SIG-M5 treated with dmso at 0.1 percent for 504 hours (cell line): Measurements from ENCODE around the gene MEIS2.
A peak's percentile ranks its signal among the peaks of the same experiment; 100 is the strongest.

ENCODE experiments used
- DNase-seq: peaks from one replicate; lab custom pipeline; 2025; ENCODE audit not compliant: unreplicated experiment; lab: John Stamatoyannopoulos, UW

MEIS2 gene

GRCh38 chr15:37098468-37099318, 1.7 kb downstream of the MEIS2 start:
- peak; percentile 34 for DNase-seq

GRCh38 chr15:37097144-37097919, 3.0 kb downstream of the MEIS2 start:
- no peak for DNase-seq

GRCh38 chr15:37096558-37097143, 3.7 kb downstream of the MEIS2 start:
- no peak for DNase-seq

GRCh38 chr15:37095770-37096557, 4.4 kb downstream of the MEIS2 start:
- no peak for DNase-seq

- no peak for DNase-seq
These were observed 5.2 kb downstream of the MEIS2 start for GRCh38 chr15:37094915-37095711.

GRCh38 chr15:37094333-37094914, 5.9 kb downstream of the MEIS2 start:
- DNase-seq, result no peak

- DNase-seq, result no peak
These were observed 6.6 kb downstream of the MEIS2 start for GRCh38 chr15:37093480-37094332.

GRCh38 chr15:37090543-37091175, 9.7 kb downstream of the MEIS2 start:
- no peak for DNase-seq

- DNase-seq, result no peak
These were observed 11.9 kb downstream of the MEIS2 start for GRCh38 chr15:37088436-37088835.

- no peak for DNase-seq
These were observed 13.2 kb downstream of the MEIS2 start for GRCh38 chr15:37087131-37087588.

- no peak for DNase-seq
These were observed 13.8 kb downstream of the MEIS2 start for GRCh38 chr15:37086521-37086920.

- no peak for DNase-seq
These were observed 14.2 kb downstream of the MEIS2 start for GRCh38 chr15:37086120-37086519.

- no peak for DNase-seq
These were observed 15.7 kb downstream of the MEIS2 start for GRCh38 chr15:37084602-37085001.

GRCh38 chr15:37083610-37084009, 16.7 kb downstream of the MEIS2 start:
- DNase-seq, result no peak

GRCh38 chr15:37081983-37082382, 18.4 kb downstream of the MEIS2 start:
- no peak for DNase-seq

GRCh38 chr15:37080261-37080921, 20.0 kb downstream of the MEIS2 start:
- no peak for DNase-seq

- DNase-seq, result no peak
These were observed 20.6 kb downstream of the MEIS2 start for GRCh38 chr15:37079726-37080125.

- no peak for DNase-seq
These were observed 21.8 kb downstream of the MEIS2 start for GRCh38 chr15:37078566-37078965.
